GM19452 (cell line): ENCODE results near the gene NPTX1.

ENCODE experiments used
- ATAC-seq: cut with Tn5 transposase; IDR thresholded peaks from one replicate; pipeline ENCODE4 v1.9.1; 2021; ENCODE audit not compliant: unreplicated experiment

NPTX1 gene

GRCh38 chr17:80445007-80445725 is 31.2 kb downstream of the NPTX1 start:
- no peak for ATAC-seq

GRCh38 chr17:80444644-80444979 is 31.8 kb downstream of the NPTX1 start:
- no peak for ATAC-seq

GRCh38 chr17:80443916-80444643 is 32.3 kb downstream of the NPTX1 start:
- ATAC-seq: no peak

GRCh38 chr17:80443498-80443897 is 32.9 kb downstream of the NPTX1 start:
- ATAC-seq: no peak

- ATAC-seq: no peak
These were observed 33.6 kb downstream of the NPTX1 start for GRCh38 chr17:80442764-80443163.

GRCh38 chr17:80442323-80442659 is 34.1 kb downstream of the NPTX1 start:
- ATAC-seq: no peak

GRCh38 chr17:80441598-80442322 is 34.6 kb downstream of the NPTX1 start:
- no peak for ATAC-seq

GRCh38 chr17:80441133-80441578 is 35.3 kb downstream of the NPTX1 start:
- ATAC-seq: no peak

- no peak for ATAC-seq
These were observed 36.9 kb downstream of the NPTX1 start for GRCh38 chr17:80439499-80439898.

- ATAC-seq: no peak
These were observed 37.6 kb downstream of the NPTX1 start for GRCh38 chr17:80438806-80439205.

- ATAC-seq: no peak
These were observed 38.9 kb downstream of the NPTX1 start for GRCh38 chr17:80437532-80437931.

- no peak for ATAC-seq
These were observed 42.3 kb downstream of the NPTX1 start for GRCh38 chr17:80433916-80434666.

- no peak for ATAC-seq
These were observed 43.4 kb downstream of the NPTX1 start for GRCh38 chr17:80432961-80433550.

- no peak for ATAC-seq
These were observed 44.0 kb downstream of the NPTX1 start for GRCh38 chr17:80432350-80432955.

GRCh38 chr17:80431246-80432195 is 44.9 kb downstream of the NPTX1 start:
- no peak for ATAC-seq

GRCh38 chr17:80430446-80431245 is 45.8 kb downstream of the NPTX1 start:
- ATAC-seq: no peak

- ATAC-seq: no peak
These were observed 46.8 kb downstream of the NPTX1 start for GRCh38 chr17:80429356-80430275.

GRCh38 chr17:80428796-80429195 is 47.6 kb downstream of the NPTX1 start:
- no peak for ATAC-seq
